H1 (cell line): Measurements from ENCODE around the gene ALDH7A1.

Experiments
- BRCA1 ChIP-seq: IDR thresholded peaks from 2 replicates; pipeline ENCODE4 v1.6.1; 2012; ENCODE audit warnings: low read depth, low read length, improper control_type of control experiment
- CBX8 ChIP-seq: fragments of 300-800, 300-1000 bp; sonication (generic); IDR thresholded peaks from 2 replicates; pipeline ENCODE4 v1.7.1; 2016; ENCODE audit warnings: low read depth, low read length, borderline replicate concordance
- CTCF ChIP-seq, 3 experiments: IDR thresholded peaks; 1 replicate in 2 of 3; 2 replicates in 1 of 3; pipeline versions ENCODE4 v1.5.1 to v1.6.1; 2011; ENCODE audit warnings: low read length in 3 of 3, mild to moderate bottlenecking in 3 of 3, inconsistent platforms in 2 of 3, low read depth in 1 of 3, moderate library complexity in 1 of 3; ENCODE audit not compliant: insufficient read depth in 1 of 3; ENCODE audit errors: control extremely low read depth in 1 of 3
- EGR1 ChIP-seq: IDR thresholded peaks from 2 replicates; pipeline ENCODE4 v1.6.1; 2011; ENCODE audit warnings: low read depth, low read length, borderline replicate concordance
- KDM5A ChIP-seq: fragments of 200-600 bp; IDR thresholded peaks from 2 replicates; pipeline ENCODE4 v1.7.1; 2012; ENCODE audit warnings: mild to moderate bottlenecking, low read length, inconsistent platforms, mixed read lengths
- POLR2AphosphoS5 ChIP-seq: IDR thresholded peaks from 2 replicates; pipeline ENCODE4 v1.6.1; 2011; ENCODE audit warnings: low read depth, low read length

- TF ChIP-seq CTCF (IDR thresholded peaks at IDR 0.05; ENCODE audit: control extremely low read depth in 1 of 3, insufficient read depth in 1 of 3, low read depth in 1 of 3, low read length in 3 of 3) (no peak), CBX8 (no peak), BRCA1 (no peak), KDM5A (no peak), POLR2AphosphoS5 (no peak), EGR1 (no peak)
Observed at GRCh38 chr5:126535856-126536545, 59.0 kb downstream of the ALDH7A1 start.
